ENCODE data around the gene CFDP1.

CFDP1 gene

DNA sequence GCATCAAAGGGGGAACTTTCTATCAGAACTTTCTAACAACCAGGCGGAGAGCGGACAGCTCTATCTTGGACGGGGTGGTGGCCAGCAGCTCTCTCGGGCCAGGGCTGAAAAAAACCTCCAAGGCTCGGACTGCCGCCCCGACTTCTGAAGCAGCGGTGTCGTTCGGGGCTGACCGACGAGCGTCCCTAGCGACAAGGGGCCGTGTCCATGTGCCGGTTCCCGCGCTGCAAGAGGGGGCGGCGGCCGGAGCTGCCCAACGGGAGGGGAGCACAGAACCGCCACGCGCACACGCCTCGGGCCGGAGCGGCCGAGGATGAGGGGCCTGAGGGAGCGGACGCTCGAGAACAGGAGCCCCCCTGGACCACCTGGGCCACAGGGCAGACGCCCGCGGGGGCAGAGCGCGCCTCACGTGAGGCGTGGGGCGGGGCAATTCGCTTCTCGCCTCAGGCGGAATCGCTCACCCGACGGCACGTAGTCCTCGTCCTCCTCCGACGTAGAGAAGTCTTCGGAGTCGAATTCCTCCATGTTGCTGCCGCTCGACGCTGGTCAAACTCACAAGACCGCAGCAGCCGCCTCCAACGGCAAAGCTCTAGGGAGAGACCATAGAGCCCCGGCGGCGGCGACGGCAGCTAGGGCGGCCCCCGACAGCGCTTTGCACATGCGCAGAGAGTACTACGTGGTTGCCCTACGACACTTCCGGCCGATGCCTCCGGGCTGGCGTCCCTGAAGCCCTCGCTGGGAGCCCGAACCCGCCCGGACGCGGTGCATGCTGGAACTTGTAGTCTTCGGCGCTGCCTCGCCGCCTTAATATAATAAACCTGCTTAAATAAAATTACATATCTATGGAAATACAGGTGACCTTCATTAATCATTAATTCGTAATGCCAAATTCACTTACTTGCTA, at the start of gene CFDP1:
CFDP1 (minus strand) TSS at position 676 of the 904 bp plus-strand sequence; CDS start at position 525, 151 bp downstream.
- peak; percentile 83 for DNase-seq

- DNase-seq: no peak
Measured at GRCh38 chr16:75482434-75483205, 49.3 kb upstream of the CFDP1 start.

DNA sequence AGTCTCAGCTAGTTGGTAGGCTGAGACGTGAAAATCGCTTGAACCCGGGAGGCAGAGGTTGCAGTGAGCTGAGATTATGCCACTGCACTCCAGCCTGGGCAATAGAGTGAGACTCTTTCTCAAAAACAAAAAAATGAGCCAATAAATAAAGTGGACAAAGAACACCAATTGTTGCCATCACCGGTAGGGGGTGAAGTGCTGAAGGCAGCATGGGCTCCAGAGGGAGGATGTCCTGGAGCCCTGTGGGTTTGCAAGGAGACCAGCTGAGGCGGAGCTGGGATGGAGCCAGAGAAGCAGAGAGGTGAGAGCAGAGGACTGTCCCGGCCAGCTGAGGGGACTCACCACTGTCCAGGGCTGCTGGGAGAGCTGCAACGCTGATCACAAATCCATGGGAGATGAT, 48.2 kb upstream of the CFDP1 start:
- no peak for DNase-seq

DNA sequence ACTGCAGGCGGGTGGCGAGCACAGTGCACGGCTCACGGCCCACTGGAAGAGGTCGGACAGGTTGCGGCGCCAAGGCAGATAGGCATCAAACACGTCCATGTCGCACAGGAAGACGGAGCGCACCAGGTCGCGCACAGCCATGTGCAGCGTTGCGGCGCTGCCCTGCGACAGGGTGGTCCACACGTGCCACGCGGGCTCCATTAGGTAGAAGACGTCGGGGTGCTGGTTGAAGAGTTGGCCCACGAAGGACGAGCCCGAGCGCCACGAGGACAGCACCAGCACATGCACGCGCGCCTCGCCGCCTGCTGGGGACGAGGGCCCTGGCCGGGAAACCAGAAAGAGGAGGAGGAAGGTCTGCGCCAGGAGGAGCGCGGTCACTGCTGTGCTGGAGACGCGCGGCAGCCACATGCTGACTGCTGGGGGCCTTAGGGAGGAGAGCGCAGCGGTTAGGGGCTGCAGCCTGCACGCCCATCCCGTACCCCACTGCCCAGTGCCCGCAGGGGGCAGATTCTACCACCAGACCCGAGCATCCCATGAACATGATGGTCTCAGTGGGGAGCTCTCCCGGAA, 46.2 kb upstream of the CFDP1 start:
- DNase-seq: no peak

- no peak for DNase-seq
Measured at GRCh38 chr16:75478480-75479345, 45.4 kb upstream of the CFDP1 start.

GRCh38 chr16:75477680-75478473, 44.6 kb upstream of the CFDP1 start:
- no peak for DNase-seq

- no peak for DNase-seq
Measured at GRCh38 chr16:75476817-75477216, 43.5 kb upstream of the CFDP1 start.

DNA sequence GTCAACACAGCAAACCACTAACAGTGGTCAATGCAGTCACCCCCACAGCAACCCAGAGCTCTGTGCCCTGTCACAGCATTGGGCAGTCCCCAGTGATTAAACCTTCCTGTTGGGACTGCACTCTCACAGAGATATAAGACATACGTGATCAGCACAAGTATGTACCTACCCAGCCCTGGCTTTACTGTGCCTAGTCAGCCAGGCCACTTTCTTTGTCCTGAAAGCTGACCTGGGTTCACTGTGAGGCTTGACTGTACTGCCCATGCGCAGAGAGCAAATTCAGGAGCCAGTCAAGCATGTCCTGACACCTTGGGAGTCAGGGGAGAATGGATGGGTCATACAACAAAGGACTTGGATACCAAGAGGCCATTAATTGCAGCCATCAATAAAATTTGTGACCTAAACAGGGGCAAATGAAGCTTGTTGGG, 42.1 kb upstream of the CFDP1 start:
- DNase-seq: no peak

DNA sequence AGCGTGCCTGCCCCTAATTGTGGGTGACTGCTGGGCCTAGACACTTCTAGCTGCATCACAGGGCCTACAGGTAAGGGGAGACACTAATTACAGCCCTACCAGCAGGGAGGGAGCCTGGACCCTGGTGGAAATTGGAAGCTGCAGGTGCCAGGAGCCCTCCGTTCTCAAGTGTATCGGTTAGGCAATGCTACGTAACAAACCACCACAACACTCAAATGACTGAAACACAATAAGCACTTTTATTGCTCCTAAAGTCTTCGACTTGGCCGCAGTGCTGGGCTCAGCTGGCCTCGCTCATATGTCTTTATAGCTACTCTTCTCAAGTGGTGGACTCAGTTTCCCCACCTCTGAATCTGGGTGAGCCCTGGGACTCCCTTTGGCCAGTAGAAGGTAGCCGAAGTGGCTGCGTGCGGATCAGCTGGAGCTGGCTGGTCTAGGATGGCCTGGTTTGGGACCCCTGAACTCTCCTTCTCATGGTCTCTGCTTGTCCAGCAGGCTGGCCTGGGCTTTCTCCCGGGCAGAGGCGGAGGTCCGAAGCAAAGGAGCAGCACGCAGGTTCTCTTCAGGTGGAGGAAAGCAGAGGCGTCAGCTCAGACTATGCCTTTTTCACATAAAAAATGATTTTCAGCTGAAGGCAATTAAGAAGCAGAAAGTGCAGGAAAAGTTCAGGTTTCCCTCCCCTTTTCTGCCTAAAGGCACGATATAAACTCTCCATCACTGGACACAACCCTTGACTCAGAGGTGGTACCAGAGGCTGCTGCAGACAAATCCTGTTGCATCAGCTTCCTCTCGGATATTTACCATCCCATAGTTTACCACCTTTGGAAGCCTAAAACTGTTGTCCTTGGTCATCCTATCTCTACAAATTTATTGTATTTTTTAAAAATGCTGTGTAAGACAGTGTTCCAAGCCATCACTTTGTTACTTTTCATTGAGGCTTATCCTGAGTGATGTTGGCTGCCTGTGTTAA, 39.9 kb upstream of the CFDP1 start:
- no peak for DNase-seq

- no peak for DNase-seq
Measured at GRCh38 chr16:75471723-75472633, 38.7 kb upstream of the CFDP1 start.

DNA sequence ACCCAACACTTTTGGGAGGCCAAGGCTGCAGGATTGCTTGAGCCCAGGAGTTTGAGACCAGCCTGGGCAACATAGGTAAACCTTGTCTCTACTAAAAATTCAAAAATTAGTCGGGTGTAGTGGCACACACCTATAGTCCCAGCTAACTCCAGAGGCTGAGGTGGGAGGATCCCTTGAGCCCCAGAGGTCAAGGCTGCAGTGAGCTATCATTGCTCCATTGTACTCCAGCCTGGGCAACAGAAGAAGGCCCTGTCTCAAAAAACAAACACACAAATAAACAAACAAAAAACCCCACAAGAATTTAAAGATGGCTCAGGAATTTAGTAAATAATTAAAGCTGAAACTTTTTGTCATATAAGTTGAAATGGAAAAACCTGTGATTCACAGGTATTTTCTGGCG, 33.5 kb upstream of the CFDP1 start:
- DNase-seq: no peak

DNA sequence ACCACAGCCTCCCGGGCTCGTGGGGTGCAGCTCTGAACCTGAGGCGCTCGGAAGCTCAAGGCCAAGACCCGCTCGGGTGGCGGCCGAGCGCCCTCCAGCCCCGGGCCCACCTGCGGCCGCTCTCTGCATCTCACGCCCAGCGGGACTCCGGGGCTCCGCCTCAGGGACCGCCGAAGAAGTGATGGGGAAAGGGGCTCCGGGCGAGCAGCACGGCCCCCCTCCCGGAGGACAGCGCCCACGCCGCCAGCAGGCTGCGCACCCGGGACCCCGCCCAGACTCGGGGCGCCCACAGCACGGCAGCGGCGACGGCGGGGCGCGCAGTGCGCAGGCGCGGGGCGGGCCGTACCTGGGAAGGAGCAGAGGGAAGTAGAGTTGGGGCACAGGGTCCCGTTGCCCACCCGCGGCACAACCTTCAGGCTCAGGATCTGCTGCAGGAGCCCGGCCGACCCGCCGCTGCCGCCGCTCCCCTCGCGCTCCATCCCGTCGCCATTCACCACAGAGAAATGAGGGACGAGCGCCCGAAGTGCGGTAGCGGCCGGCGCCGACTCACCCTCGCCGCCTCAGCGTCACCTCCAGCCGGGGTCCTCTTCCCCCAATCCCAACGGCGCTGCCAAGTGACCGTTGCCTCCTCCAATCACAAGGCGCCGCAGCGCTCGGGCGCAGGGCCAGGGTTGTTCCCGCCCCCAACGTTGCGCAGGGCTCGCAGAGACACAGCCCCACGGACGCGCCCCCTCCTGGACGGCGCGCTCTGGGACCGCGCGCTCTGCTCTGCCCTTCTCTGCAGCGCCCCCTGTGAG, 31.0 kb upstream of the CFDP1 start, which contains the start of gene TMEM170A:
TMEM170A (minus strand) TSS at position 568 of the 797 bp plus-strand sequence; CDS start at position 479, 89 bp downstream.
- DNase-seq: peak; percentile 95

GRCh38 chr16:75463389-75464121, 30.3 kb upstream of the CFDP1 start:
- DNase-seq: peak; percentile 30

GRCh38 chr16:75462806-75463205, 29.5 kb upstream of the CFDP1 start:
- DNase-seq: no peak

GRCh38 chr16:75461575-75461974, 28.3 kb upstream of the CFDP1 start:
- DNase-seq: no peak

GRCh38 chr16:75460446-75460845, 27.1 kb upstream of the CFDP1 start:
- DNase-seq: no peak

DNA sequence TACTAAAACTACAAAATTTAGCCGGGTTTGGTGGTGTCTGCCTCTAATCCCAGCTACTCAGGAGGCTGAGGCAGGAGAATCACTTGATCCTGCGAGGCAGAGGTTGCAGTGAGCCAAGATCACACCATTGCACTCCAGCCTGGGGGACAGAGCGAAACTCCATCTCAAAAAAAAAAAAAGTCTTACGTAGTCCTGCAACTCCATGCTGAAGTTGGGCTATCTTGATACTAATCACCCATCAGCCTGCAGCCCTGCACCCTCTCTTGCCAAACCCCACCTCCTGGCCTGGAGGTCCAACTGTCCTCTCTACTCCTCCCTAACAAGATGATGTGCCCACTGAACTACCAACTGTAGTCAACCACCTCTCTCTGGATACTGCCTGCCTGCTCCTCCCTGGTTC, 26.4 kb upstream of the CFDP1 start:
- DNase-seq: no peak

- DNase-seq: no peak
Measured at GRCh38 chr16:75458439-75458838, 25.1 kb upstream of the CFDP1 start.

Measured in T1000 (cell line).